Immature natural killer cell (primary cell): ENCODE results near the gene PDCD5. TPM values are rescaled to one million over a fixed set of nuclear protein-coding genes. Genes with fewer than 3 reads are reported as not detected.

Experiments
- DNase-seq, 3 donors: peaks; one replicate each; pipeline ENCODE4 v3.0.0; 2022; ENCODE audit warnings: mixed read lengths in 1 of 3
- H3K27ac Mint-ChIP-seq, 6 donors: one replicate each; pipeline ENCODE4 v1.8.0; 2020; ENCODE audit warnings: mixed read lengths in 6 of 6, mild to moderate bottlenecking in 5 of 6, inconsistent platforms in 4 of 6, moderate library complexity in 3 of 6
- H3K27me3 Mint-ChIP-seq, 3 donors: one replicate each; pipeline ENCODE4 v1.8.0; 2020 to 2021; ENCODE audit warnings: low read depth in 3 of 3, mild to moderate bottlenecking in 3 of 3, mixed read lengths in 3 of 3, moderate library complexity in 3 of 3, inconsistent platforms in 1 of 3
- H3K36me3 Mint-ChIP-seq, 3 donors: one replicate each; pipeline ENCODE4 v1.8.0; 2020; ENCODE audit warnings: mixed read lengths in 3 of 3, inconsistent platforms in 2 of 3, mild to moderate bottlenecking in 2 of 3
- H3K4me1 Mint-ChIP-seq, 2 donors: one replicate each; pipeline ENCODE4 v1.8.0; 2020; ENCODE audit warnings: inconsistent platforms in 2 of 2, mild to moderate bottlenecking in 2 of 2, mixed read lengths in 2 of 2, moderate library complexity in 1 of 2
- H3K4me3 Mint-ChIP-seq, 5 donors: one replicate each; pipeline ENCODE4 v1.8.0; 2020; ENCODE audit warnings: mild to moderate bottlenecking in 5 of 5, mixed read lengths in 5 of 5, inconsistent platforms in 3 of 5, moderate library complexity in 3 of 5
- H3K9me3 Mint-ChIP-seq, 6 donors: one replicate each; pipeline ENCODE4 v1.8.0; 2020; ENCODE audit warnings: mild to moderate bottlenecking in 6 of 6, mixed read lengths in 6 of 6, inconsistent platforms in 4 of 6, moderate library complexity in 3 of 6
- polyA plus RNA-seq, 3 donors: library from polyadenylated mRNA; unstranded; fragments of 300-500 nt; fragmentation: Illumina TruSeq; gene quantifications; one replicate each; pipeline ENCODE4 v1.2.3, GENCODE V29; 2021

The PDCD5 gene
- polyA plus RNA-seq, 3 donors from 2014 or later = 89.1 to 128 (median 93.7) TPM

- H3K4me1 Mint-ChIP-seq = no peaks in the 10 kb centered on the region
- peaks cover 9 to 30% (median 13%) of the 10 kb centered on the region in 3 donors for H3K36me3 Mint-ChIP-seq
- no peak for DNase-seq
- no peak overlapping the region for H3K4me3 Mint-ChIP-seq
- no peaks in the 10 kb centered on the region for H3K9me3 Mint-ChIP-seq
- peaks cover 0 to 1% (median 0%) of the 10 kb centered on the region in 3 donors for H3K27me3 Mint-ChIP-seq
- H3K27ac Mint-ChIP-seq = no peak overlapping the region
These were observed 46.0 kb downstream of the PDCD5 start for GRCh38 chr19:32626969-32627368.

- Mint-ChIP-seq H3K4me3 (no peak overlapping the region), H3K9me3 (no peaks in the 10 kb centered on the region), H3K27me3 (peaks cover 0 to 1% (median 0%) of the 10 kb centered on the region in 3 donors), H3K27ac (no peak overlapping the region), H3K36me3 (peaks cover 6 to 25% (median 9%) of the 10 kb centered on the region in 3 donors), H3K4me1 (no peaks in the 10 kb centered on the region)
- DNase-seq = no peak
These were observed 46.8 kb downstream of the PDCD5 start for GRCh38 chr19:32627714-32628270.

- no peak overlapping the region for H3K27ac Mint-ChIP-seq
- peaks cover 4 to 25% (median 6%) of the 10 kb centered on the region in 3 donors for H3K36me3 Mint-ChIP-seq
- H3K9me3 Mint-ChIP-seq = no peaks in the 10 kb centered on the region
- no peaks in the 10 kb centered on the region for H3K4me1 Mint-ChIP-seq
- H3K4me3 Mint-ChIP-seq = no peak overlapping the region
- DNase-seq = no peak
- H3K27me3 Mint-ChIP-seq = peaks cover 0 to 3% (median 1%) of the 10 kb centered on the region in 3 donors
These were observed 49.3 kb downstream of the PDCD5 start for GRCh38 chr19:32630338-32630737.

DNA sequence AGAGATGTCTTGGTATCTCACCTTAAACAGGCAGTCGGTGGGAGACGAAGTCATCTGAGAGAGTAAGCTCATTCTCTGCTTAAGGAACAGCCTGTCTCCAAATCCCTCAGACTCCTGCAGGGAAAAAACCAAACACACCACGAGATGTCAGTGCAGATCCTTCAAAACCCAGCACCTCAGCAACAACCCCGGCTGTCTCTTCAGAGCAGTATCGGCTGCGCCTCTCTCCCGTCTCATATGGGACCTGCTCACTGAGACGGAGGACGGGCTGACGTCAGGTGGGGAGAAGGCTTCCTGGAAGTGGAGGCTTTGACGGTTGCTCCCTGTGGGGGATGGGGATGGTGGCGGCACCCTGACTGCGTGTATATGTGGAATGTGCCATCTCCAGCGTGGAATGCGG is 50.4 kb downstream of the PDCD5 start:
- peaks cover 0 to 3% (median 1%) of the 10 kb centered on the region in 3 donors for H3K27me3 Mint-ChIP-seq
- peaks cover 4 to 29% (median 10%) of the 10 kb centered on the region in 3 donors for H3K36me3 Mint-ChIP-seq
- no peaks in the 10 kb centered on the region for H3K4me1 Mint-ChIP-seq
- H3K4me3 Mint-ChIP-seq = no peak overlapping the region
- DNase-seq = no peak
- H3K9me3 Mint-ChIP-seq = no peaks in the 10 kb centered on the region
- no peak overlapping the region for H3K27ac Mint-ChIP-seq

Other genes starting within 250 kb of the PDCD5 start
- 1 to 10 TPM; 3.7 to 6.5 (median 5.0) TPM for gene ZNF507, start 235.6 kb upstream of the PDCD5 start, polyA plus RNA-seq
- 10 to 100 TPM in 1 of 3 donors, 1 to 10 TPM in 2; 1.3 to 11.6 (median 5.6) TPM for gene DPY19L3, start 175.4 kb upstream of the PDCD5 start, polyA plus RNA-seq
- 10 to 100 TPM; 10.2 to 22.3 (median 13.2) TPM for gene ANKRD27, start 94.0 kb downstream of the PDCD5 start, polyA plus RNA-seq
- gene RGS9BP, start 94.7 kb downstream of the PDCD5 start, polyA plus RNA-seq = under 1 TPM in 2 of 3 donors, not detected in 1; 0.12 to 0.30 TPM
- 1 to 10 TPM; 3.3 to 3.6 (median 3.4) TPM for gene NUDT19, start 110.6 kb downstream of the PDCD5 start, polyA plus RNA-seq
- under 1 TPM in 2 of 3 donors, not detected in 1; 0.36 to 0.39 TPM for gene TDRD12, start 138.6 kb downstream of the PDCD5 start, polyA plus RNA-seq